Endometrium (tissue), 2 donors: ENCODE measurements around the gene APOB.

Experiments used
- FAIRE-seq: peaks from 2 replicates; lab custom pipeline; 2012; peaks lifted over from hg19 to GRCh38; lab: Jason Lieb, UNC
- donor health status: control.
- donor health status: control.

Gene APOB

GRCh38 chr2:20977520-20978180, 66.2 kb downstream of the APOB start:
- no peak for FAIRE-seq

DNA sequence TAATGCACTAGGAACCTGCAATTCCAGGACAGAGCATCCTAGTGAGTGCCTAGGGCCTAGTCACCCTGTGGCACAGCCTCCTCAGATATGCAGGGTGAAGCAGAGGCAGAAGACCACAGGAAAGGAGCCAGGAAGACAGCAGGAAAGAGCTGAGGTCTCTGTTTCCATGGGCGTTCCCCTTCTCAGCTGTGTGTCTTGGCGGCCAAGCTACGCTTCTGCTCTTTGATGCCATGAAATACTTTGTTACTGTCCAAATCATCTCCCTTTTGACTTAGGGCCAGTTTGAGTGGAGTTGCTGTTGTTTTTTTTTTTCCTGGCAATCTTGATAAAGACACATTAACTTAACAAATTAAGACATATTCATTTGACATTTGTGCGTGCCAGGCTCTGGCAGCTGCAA, 67.3 kb downstream of the APOB start:
- FAIRE-seq, result no peak

- FAIRE-seq, result no peak
Measured at GRCh38 chr2:20972792-20973565, 70.9 kb downstream of the APOB start.

DNA sequence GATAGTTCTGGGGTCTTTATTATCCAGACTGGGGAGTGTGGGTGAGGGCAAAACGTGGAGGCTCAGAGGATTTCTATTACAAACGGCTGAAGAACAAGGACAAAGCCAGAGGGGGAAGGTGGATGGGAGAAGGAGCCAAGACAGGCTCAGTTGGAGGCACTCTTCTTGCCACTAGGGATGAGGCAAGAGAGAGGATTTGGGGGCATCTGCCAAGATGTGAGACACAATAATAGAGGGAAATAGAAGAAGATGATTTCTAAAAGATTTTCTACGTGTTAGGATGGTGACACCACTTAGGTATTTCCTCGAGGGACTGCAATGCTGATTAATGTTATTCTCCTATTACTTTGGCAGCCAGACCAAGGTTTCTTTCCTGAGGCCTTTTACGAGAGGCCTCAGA, 71.8 kb downstream of the APOB start:
- no peak for FAIRE-seq

DNA sequence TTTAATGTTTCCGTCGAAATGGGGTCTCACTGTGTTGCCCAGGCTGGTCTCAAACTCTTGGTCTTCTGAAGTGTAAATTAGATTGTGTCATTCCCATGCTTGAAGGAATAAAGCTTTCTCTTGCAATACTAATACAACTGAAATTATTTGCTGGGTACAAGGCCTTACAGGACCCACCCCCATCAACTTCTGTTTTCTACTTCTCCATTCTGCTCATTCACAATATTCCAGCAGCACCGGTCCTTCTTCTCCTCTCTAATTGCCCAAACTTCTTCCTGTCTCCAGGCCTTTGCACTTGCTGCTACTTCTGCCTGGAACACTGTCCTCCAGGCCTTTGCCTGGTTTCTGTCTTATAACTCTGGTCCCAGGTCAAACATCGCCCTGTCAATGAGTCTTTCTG, 73.8 kb downstream of the APOB start:
- no peak for FAIRE-seq

GRCh38 chr2:20966061-20966595, 77.7 kb downstream of the APOB start:
- no peak for FAIRE-seq

DNA sequence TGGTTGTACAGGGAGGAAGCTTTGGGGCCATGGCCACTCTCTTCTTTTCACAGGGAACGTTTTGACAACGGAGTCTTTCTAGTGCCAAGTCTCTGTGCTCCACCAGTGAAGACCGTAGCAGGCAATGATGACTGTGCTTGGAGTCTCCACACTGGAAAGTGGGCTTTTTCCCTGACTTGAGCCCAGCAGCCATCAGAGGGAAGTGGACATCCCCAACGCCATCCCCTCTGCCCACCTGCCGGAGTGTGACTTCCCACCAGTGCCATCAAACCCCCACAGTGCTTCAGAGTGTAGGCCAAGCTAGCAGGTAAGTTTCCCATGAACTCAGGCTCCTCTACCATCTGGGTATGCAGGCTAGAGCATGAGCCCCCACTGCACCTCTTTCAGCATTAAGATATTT, 78.7 kb downstream of the APOB start:
- FAIRE-seq, result no peak

DNA sequence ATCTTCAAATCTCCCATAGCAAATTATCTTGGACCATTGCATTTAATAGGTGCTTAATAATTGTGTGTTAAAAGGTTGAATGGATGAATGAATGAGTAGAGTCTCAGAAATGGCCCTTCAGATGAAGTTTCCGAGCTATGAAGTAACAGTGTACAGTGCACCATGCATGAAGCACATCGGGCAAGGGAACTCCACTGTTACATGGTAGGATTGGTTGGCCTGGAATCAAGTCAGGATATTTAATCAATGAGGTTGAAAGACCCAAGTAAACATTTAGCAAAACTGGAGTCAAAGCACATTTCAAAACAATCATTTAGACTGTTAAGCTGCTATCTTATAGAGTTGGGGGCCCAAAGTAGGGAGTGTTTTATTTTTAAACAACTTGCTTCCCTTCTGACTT, 80.0 kb downstream of the APOB start:
- no peak for FAIRE-seq

DNA sequence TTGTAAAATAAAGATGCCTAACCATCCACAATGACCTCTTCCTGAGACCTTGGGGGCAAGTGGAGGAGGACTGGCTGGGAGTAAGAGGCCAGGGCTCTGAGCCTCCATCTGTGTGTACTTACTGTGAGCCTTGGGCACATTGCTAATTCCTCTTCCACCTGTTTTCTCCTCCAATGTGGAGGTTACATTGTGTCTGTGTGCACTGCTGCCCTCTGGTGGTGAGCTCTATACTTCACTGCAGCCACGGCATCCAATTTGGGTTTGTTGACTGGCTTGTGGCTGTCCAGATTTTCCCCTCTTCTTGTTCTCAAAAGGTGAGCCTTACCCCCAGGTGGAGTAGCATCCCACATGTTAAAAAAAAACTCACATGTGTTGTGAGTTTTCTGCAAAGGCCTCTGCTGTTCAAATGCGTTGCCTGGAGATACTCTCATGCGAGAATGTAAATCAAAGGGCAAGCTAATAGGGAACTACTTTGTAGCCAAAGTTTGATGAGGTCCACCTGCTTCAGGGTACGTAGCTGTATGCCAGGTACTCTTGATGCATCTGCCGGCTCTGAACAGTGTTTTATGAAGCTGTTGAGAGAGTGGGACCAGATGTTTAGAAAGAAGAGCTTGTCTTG, 80.8 kb downstream of the APOB start:
- no peak for FAIRE-seq

GRCh38 chr2:20961858-20962257, 82.0 kb downstream of the APOB start:
- FAIRE-seq, result no peak

DNA sequence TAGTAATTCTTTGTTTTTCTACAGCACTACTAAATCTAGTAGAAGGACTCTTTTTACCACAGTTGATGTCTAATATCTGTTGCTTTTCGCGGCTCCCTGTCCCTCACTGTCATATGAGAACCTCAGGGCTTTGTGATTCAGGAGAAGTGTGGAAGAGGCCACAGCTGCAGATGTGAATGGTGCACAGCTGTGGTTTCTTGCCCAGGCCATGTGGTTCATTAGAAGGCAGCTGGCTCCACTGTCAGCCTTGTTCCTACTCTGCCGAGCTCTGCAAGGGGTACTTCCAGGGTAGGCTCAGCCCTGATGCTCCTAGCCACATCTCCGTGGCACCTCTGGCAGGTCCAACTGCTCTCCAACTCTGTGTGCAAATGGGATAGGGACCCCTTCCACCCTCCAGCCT, 83.9 kb downstream of the APOB start:
- no peak for FAIRE-seq

DNA sequence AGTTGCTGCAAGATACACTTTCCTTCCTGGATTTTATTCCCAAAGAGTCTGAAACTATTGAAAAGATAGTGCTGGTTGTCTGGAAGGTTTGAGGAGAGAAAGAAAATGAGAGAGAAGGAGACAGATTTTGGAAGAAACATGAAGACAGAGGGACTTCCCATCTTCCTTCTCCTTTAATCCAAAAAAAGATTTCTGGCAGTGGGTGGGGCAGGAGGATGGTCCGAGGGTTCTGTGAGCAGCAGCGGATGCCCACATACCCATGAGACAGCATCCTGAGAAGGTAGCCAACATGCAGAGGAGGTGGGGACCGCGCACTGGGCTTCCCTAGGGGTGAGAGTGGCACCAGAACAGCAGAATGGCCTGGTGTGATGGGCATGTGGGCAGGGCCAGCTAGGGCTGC, 84.6 kb downstream of the APOB start:
- FAIRE-seq, result no peak

GRCh38 chr2:20957788-20958525, 85.9 kb downstream of the APOB start:
- no peak for FAIRE-seq

GRCh38 chr2:20955277-20956026, 88.4 kb downstream of the APOB start:
- FAIRE-seq, result no peak

DNA sequence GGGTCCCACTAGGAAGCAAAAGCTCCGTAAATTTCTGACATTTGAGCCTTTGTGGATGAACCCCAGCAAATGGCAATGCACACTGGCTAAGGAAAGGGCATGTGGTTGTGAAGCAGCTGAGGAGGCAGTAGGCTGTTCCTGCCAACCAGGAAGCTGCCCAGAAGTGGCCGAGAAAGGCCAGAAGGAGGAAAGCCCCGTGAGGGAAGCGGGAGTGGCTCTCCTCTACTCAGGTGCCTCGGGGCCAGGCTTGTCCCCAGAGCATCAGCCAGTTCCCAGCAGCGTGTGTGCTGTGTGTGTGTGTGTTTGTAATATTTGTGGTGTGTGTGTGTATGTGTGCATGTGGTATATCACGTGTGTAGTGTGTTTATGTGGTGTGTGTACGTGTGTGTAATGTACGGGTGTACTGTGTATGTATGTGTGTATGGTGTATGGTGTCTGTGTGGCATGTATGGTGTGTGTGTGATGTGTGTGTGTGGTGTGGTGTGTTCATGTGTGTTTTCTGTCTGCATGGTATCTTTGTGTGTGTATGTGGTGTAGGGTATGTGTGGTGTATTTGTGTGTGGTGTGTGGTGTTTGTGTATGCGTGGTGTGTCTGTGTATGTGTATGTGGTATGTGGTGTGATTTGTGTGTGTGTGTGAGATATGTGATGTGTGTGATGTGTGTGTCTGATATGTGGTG, 90.6 kb downstream of the APOB start:
- FAIRE-seq, result no peak
